Measurements from ENCODE around the gene NR4A3.

NR4A3 gene

GRCh38 chr9:99783799-99784198 lies 37.9 kb upstream of the NR4A3 start:
- H3K27ac ChIP-seq, result no peak overlapping the region
- TF ChIP-seq CTCF (conservative IDR thresholded peaks at IDR 0.05), result no peak

DNA sequence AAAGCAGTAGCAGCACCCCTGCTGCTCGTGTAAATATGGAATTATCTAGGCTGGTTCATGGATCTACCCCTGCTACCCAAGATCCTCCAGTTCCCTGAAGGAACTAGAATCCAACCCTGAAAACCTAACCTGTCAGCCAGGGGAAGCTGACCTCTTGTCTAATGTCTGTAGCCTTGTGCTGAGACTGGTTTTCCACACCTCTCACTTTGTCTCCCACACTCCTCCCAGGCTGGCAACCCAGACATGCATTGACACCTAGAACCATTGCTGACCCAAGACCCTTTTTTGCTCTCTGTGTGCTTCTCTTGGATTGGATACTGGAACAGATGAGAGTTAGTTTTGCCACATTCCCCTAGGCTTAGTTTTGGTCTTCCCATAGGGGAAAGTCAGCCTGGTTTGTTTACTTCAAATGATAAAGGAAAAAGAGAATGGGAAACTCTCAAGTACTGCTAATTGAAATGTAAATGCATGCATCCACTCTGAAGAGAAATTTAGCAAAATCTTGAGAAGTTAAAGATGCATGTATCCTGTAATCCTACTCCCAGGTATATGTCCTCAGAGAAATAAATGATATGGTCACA lies 36.6 kb upstream of the NR4A3 start:
- TF ChIP-seq CTCF (conservative IDR thresholded peaks at IDR 0.05), result no peak
- H3K27ac ChIP-seq, result no peak overlapping the region

GRCh38 chr9:99787556-99787955 lies 34.1 kb upstream of the NR4A3 start:
- TF ChIP-seq CTCF (conservative IDR thresholded peaks at IDR 0.05), result no peak
- H3K27ac ChIP-seq, result no peak overlapping the region

GRCh38 chr9:99793528-99793927 lies 28.2 kb upstream of the NR4A3 start:
- H3K27ac ChIP-seq, result no peak overlapping the region
- no peak for TF ChIP-seq CTCF (conservative IDR thresholded peaks at IDR 0.05)

GRCh38 chr9:99796231-99796630 lies 25.5 kb upstream of the NR4A3 start:
- H3K27ac ChIP-seq, result no peak overlapping the region
- TF ChIP-seq CTCF (conservative IDR thresholded peaks at IDR 0.05), result no peak

- H3K27ac ChIP-seq, result no peak overlapping the region
Observed at GRCh38 chr9:99801775-99802174, 19.9 kb upstream of the NR4A3 start.

GRCh38 chr9:99803694-99804093 lies 18.0 kb upstream of the NR4A3 start:
- no peak for TF ChIP-seq CTCF (conservative IDR thresholded peaks at IDR 0.05)
- no peak overlapping the region for H3K27ac ChIP-seq

More at GRCh38 chr9:99801775-99802174, 19.9 kb upstream of the NR4A3 start:
- TF ChIP-seq CTCF (conservative IDR thresholded peaks at IDR 0.05), result no peak
